Muscle of arm (tissue), 12 donors: ENCODE measurements around the gene C19orf47. TPM values are rescaled to one million over a fixed set of nuclear protein-coding genes. Genes with fewer than 3 reads are reported as not detected.
A peak's percentile ranks its signal among the peaks of the same experiment; 100 is the strongest.

Experiments used
- DNase-seq: peaks from one replicate; pipeline ENCODE4 v3.0.0-alpha.2; 2013
- polyA plus RNA-seq, 12 donors: library from polyadenylated mRNA; unstranded; fragments of 120-200 nt; gene quantifications; one replicate each; pipeline ENCODE4 v1.2.1, GENCODE V29; 2013; ENCODE audit not compliant: insufficient read length in 12 of 12

The C19orf47 gene
- polyA plus RNA-seq, 12 donors: 26.4 to 99.1 (median 57.1) TPM; not detected in 1

DNA sequence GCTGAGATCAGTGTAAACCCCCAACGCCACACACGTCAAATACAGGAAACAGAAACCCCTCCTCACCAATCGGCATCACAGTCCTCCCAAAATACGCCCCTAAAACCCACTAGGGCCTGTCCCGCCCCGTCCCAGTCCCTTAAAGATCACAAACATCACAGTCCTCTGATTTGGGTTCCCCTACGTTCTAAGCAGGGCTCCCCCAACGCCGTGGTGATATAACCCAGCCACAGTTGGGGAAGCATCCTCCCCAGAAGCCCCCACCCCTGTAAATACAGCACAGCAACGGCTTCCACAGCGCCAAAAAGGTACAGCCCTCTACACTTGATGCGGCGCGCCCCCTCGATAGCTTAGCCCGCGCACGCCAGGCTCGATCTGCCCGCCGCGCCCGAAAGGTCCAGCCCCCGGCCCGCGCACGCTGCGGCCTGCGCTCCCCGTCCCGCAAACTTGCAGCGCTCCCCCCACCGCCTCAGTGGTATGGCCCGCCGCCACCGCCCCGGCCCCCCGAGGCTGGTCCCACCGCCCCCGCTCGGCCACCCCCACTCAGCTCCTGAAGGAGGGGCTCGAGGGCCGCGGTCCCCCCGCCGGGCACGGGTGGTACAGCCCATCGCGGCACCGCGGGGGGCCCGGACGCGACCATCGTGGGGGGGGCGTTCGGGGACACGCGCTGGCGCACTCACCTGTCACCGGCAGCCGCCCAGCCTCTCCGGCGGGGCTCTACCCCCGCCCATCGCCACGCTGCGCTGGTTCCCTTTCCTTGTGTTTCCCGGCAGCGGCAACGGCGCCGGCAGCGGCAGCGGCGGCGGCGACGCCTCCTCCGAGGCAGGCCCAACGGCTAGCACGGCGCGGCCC, 63.5 kb downstream of the C19orf47 start, which contains the start of gene AKT2:
Gene AKT2, minus strand, starts transcription at position 845 of the 852 bp plus-strand sequence. CDS start 20,078 bp downstream, outside the sequence.
- peak; percentile 61 for DNase-seq

DNA sequence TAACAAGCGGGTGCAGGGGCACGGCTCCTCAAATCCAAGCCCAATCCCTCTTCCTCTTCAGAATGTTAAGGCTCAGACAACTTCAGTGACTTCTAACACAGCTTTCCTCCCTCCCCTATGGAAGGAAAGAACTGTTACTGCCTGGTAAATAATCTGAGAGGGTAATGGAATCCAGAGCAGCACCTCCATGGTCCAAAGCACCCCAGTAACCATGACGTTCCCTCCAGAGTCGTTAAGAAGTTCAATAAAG, 64.0 kb downstream of the C19orf47 start:
- DNase-seq: no peak

DNA sequence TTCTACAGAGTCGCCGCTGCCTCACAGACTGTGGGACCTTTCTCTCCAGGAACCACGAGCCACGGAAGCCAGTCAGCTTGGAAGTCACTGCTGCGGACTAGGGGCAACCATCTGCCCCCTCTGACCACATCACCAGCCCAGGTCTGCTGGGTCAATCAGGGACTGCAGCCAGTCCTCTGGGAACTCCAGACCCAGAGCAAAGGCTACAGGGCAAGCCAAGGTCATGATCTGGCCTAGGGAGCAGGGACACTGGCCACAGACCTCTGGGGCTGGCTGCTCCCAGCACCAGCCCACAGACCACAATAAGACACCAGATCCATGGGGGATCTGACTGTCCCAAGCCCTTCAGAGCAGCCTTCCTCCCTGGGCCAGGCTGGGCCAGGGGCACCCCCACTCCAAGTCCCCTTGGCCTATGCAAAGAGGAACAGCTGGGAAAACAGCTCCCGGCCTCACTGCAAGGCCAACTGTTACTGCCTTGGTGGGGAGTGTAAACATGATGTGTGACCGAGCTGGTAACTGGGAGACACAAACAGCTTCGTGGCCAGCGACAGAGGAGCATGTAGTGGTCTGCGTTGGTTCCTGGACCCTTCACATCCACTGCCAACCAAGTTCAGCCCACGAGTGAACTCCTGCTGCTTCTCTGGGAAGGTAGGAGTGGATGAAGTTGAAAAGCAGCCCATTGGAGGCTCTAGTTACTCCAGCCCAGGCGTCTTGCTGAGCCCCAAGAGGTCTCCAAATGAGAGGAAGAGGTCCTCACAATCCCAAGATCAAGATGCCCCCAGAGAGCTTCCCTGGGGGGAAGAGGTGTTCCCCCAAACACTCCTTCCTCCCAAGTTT, 64.6 kb downstream of the C19orf47 start:
- no peak for DNase-seq

DNA sequence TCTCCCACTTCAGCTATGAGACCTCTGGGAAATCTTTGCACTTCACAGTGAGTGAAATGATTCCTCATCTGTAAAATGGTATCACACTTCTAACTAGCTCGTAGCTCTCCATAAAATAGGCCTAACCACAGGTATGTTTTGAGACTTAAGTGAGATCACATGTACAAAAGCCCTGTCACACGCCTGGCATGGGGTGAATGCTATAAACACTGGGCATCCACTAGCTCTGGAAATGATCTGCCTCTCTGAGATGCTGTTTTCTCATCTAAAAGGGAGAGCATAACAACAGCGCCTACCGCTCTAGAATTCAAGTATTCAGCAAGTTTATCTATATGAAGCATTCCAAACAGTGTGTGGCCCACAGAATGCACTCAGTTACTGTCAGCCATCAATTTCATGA, 65.3 kb downstream of the C19orf47 start:
- DNase-seq: no peak

DNA sequence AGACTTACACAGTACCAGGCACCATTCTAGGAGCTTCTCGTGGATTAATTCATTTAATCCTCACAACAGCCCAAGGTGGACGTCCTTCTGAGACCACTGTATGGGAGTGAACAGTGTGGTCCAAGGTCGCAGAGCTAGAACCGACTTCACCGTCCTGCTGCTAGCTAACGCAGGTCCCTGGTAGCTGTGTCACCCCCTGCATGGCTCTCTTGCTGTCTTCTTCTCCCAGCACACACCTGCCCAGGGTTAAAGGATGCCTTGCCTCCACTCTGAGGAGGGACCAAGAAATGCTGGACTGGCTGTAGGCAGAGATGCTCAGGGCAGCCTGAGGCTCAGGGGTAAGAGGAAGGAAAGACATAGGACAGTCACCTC, 66.0 kb downstream of the C19orf47 start:
- no peak for DNase-seq

DNA sequence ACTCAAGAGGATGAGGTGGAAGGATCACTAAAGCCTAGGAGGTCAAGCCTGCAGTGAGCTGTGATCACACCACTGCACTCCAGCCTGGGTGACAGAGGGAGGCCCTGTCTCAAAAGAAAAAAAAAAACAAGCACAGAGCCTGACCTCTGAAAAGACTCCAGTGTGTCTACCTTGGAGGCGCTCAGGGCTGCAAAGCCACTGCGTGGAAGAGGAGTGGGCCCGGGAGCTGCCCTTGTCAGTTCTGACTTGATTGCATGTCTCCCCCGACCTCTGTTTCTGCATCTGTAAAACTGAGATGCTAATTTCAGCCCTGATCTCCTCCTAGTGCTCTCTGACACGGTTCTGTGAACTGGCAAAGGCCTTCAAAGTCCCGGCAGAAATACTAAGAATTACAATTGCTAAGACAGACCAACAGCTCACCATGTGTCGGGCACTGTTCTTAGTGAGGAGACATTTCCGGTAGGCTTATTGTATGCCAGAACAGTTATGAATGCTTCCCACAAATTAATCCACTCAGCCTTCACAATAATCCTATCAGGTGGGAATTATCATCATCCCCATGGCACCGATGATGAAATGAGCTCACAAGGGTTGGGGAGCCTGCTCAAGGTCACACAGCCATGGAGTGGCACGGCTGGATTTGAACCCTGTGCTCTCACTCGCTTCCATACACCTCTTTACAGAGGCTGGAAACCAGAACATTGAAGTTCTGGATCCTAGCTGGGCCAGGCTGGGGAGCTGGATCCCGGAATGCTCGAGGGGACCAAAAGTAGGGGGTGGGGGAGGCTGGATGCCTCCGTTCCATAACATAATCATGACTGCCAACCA, 66.6 kb downstream of the C19orf47 start:
- no peak for DNase-seq

DNA sequence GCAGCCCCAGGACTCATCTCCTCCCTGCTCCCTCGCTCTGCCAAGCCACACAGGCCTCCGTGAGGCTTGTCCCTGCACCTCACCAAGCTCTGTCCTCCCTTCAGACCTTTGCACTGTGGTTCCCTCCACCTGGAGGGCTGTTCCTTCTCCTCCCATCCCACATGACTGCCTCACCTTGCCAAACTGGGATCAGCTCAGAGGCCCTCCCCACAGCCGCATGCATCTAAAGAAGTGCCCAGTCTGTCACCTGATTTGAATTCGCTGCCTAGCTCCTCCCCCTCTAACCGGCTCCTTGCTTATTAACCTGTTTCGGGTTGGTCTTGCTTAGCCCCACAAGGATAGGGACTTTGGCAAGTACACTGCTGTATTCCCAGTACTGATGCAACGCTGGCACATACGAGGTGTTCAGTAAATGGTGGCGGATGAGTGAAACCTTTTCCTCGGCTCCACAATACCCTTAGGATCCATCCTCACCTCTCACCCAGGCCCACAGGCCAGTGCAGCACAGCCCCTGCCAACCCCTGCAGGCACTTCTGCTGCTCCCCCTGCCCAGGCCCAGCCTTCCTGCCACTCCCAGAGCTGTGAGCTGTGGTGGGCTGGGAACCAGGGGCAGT, 67.5 kb downstream of the C19orf47 start:
- no peak for DNase-seq

DNA sequence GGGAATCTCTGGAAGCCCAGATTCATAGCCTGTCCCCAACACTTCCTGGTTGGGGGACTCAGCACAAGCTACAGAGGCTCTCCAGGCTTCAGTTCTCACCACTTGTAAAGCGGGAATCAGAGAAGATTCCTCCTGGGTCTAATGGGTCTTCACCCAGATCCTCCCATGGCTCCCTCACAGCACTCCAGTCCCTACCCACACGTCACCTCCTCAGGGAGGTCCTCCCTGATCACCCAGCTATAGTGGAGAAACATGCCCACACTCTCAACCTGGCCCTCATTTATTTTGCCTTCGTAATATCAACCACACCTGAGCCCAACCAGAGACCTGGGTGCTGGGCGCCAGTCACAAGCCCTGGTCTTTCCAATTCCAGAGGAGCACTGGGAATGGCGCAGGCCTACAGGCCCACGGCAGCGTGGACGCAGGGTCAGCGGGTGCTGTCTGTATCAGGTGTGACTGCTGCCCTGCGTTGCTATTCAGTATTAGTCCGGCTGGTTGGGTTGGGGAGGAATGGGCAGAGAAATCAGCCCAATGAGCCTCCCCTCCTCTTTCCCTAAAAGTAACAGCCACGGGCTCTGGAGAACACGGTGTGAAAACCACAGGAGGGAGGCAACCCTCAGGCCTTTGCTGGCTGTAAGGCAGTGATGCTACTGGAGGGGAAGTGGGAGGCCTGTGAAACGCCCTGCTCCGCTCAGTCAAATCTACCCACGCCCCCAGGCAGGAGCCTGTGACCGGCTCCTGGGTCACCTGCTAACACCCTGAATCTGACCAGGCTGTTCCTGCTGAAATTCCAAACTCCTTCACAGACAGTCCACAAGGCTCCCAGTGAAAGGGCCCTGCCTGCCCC, 68.2 kb downstream of the C19orf47 start:
- DNase-seq: no peak

DNA sequence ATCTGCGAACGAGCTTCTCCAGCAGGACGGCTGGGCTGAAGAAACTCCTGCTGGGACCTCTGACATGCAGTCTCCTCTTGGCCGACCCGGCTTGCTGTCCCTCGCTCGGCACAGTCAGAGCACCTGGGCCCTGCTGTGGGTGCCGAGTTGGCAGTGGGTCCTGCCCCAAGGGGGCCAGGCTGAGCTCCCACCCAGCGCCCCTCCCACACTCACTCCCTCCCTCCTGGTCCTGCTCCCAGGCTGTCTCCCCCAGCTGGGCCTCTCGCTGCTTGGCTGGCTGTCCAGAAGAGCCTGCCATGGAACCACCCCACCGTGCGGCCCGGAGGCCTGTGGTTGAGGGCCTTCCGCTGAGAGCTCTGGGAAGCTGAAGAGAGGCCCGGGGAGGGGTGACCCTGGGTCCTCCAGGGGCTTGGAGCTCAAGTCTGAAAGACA, 69.1 kb downstream of the C19orf47 start:
- DNase-seq: peak; percentile 92

DNA sequence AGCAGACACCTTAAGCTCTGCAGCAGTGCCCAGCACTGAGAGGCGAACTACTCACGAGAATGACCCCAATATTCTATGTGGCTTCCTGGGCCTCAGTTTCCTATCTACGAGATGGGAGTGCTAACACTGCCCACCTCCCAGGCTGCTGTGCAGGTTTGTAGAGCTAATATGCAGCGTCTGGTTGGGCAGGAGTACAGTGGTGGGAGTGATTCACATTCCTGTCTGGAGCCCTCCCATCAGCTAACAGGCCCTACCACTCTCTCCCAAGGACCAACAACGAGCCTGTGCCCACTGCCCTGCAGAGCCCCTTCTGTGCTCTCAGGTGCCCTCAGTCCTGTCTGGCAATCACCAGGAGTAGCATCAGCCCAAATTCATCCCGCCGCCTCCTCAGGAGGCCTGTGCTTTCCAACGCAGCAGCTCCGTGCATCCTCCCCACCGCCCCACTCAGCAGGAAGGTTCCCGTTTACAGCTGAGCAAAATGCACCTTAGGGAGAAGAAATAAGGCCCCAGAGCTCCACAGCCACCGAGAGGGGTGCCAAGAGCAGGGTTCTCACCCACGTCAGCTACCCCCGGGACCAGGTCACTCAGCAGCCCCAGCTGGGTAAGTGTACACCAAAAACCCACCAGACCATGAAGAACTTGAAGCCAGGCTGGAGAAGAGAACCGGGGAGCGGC, 69.7 kb downstream of the C19orf47 start:
- DNase-seq: no peak

DNA sequence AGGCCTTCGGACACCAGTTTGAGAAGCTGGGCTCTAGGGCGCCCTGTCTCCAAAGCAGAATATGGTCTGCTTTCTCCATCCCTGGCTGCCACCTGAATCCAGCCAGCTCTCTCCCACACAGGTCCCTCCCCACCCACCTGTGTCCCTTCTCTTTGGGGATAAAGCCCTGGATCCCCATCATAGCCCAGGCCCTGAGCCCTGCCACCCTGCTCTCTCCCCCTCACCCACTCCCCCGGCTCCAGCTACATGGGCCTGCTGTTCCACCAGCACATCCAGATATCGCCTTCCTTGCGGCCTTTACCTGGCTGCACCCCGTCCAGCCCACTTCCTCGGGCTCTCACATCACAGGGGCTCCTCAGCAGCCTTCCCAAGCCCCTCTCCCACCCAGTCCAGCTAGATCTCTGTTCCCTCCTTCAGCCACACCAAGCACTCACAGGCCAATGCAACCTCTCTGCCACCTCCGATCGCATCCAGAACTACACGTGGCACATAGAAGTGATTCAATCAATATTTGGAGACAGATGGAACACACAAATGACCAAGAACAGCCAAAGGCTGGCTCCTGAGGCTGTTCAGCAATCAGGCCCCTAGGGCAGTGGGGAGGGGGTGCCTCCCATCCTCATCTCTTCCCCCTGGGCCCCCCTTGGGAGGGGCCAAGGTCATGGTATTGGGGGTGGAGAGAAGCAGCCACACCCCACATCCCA, 70.7 kb downstream of the C19orf47 start:
- DNase-seq: no peak

DNA sequence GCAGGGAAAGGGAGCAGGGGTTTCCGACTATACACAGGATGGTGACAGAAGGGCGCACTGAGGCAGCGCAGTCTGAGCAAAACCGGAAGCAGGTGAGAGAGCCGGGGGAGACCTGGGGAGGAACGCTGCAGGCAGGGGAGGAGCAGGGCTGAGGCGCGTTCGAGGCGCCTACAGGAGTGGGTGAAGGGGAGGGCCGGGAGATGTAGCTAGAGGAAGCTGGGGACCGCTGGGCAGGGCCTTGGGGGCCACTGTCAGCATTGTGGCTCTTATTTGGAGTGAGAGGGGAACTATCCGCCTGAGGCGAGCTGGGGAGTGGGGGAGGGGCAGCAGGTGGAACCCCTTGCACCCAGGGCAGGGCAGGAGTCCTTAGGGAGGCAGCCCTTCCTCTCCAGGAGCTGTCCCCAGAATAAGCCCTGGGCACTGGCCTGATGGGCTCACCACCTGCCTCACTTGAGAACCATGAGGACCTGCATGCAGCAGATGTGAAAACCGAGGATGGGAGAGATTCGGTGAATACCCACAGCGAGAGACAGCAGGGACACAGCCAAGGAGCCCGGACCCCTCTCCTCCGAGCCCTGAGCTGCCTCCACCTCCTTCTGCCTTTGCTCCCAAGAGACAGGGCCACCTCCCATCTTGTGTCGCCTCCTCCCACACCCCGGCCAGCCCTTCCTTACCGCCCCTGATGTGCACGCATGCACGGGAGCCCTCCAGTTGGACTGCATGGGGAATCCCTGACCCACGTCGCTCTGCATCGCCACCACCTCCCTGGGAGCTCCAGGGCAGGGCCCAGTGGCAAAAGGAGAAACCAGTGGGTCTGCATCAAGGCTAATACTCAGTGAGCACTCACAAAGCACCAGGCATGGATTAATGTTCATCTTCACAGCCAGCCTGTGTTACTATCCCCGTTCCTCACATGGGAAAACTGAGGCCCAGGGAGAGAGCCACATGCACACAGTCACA, 73.3 kb downstream of the C19orf47 start:
- no peak for DNase-seq

DNA sequence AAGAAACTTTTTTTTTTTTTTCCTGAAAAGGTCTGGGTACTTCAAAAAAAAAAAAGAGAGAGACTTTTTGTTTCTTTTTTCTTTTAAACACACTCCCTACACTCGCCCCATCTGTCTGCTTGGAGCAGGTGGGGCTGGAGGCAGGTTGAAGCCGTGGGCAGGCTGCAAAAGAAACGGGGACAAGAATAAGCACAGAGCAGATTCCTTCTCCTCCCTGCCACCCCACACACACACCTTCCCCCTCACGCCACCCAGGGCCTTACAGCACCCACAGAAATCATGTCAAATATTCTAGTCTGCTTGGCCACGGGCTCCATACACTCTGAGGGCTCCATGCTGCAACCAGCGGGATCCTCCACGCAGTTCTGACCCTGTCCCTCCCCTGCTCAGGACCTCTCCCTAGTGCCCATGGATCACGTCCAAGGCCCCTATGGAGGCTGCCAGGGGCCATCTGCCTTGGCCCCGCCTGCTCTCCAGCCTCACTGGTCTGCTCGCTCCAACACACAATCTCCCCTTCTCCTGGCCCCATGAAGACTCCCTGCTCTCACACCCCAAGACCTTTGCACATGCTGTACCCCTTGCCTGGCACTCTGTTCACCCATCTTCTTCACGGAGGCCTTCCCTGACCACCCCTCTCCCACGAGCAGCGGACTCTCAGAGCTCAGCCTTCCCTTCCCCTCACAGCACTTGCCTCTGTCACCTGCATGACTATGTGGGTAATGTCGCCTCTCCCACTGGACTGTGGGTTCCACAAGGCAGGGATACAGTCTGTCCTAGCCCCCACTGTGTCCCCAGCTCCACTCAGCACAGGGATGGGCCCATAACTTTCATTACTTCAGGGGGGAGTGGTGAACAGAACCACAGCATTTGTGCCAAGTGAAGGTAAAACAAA, 74.5 kb downstream of the C19orf47 start:
- no peak for DNase-seq

DNA sequence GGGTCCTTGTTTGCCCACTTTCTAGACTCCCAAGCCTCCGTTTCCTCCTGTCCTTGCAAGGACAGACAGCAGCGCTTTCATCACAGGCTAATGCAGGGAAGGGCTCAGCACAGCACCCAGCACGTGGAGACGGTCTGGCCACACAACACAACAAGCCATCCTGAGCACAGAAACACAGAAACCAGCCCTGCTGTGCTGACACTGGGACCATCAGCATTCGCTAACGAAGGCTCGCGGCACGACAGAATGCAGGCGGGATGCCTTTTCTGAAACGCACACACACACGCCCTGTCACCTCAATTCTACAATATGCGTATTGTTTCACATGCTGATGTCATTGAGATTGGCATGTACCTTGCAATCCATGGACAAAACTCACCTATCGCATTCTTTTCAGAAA, 75.9 kb downstream of the C19orf47 start:
- no peak for DNase-seq

DNA sequence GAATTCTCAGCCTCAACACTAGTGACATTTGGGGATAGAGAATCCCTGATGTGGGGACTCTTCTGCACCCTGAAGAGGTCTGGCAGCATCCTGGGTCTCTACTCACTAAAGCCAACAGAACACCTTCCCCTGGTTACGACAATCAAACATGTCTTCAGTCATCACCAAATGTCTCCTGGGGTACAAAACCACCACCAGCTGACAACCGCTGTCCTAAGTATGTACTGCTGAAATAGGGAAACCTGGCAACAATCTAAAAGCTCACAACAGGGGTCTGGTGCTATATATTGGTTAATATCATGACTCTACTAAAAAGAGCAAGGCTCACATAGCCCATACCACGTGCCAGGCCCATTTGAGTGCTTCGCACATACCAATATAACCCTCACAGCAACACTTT, 76.5 kb downstream of the C19orf47 start:
- no peak for DNase-seq

DNA sequence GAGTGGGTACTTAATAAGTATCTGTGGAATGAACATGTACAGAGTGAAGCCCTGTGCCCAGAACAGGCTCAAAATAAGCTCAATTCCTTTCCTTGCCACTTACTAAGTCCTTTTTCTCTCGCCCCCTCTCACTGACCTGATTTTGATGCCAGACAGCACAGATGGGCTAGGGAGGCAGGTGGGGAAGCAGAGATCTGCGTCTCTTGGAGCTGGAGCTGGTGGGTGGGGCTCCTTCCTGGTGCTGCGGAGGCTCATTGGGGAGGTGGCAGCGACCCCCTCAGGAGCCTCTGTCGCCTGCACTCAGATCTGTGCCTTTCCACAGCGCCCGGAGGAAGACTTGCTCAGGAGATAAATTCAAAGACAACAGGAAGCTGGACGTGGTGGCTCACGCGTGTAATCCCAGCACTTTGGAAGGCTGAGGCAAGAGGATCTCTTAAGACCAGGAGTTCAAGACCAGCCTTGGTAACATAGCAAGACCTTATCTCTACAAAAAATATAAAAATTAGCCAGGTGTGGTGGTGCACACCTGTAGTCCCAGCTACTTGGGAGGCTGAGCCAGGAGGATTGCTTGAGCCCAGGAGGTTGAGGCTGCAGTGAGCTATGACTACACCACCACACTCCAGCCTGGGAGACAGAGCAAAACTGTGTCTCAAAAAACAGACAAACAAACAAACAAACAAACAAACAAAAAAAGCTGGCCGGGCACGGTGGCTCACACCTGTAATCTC, 77.7 kb downstream of the C19orf47 start:
- no peak for DNase-seq
